Hepatocyte (in vitro differentiated cells): Measurements from ENCODE around the gene CALR. TPM values are rescaled to one million over a fixed set of nuclear protein-coding genes. Genes with fewer than 3 reads are reported as not detected.

ENCODE experiments used
- DNase-seq: peaks from one replicate; pipeline ENCODE4 v3.0.0-alpha.2; 2016; ENCODE audit warnings: low spot score
- H2AFZ ChIP-seq: fragments of 200-600 bp; sonication (generic); 2 replicates; pipeline ENCODE4 v1.6.0; 2016; ENCODE audit warnings: antibody characterized with exemption, mild to moderate bottlenecking
- H3K27ac ChIP-seq: fragments of 200-600 bp; sonication (generic); 2 replicates; pipeline ENCODE4 v1.5.1; 2016; ENCODE audit warnings: mild to moderate bottlenecking
- H3K27me3 ChIP-seq: fragments of 200-600 bp; sonication (generic); 2 replicates; pipeline ENCODE4 v1.6.1; 2016
- H3K36me3 ChIP-seq: fragments of 200-600 bp; sonication (generic); replicated peaks from 2 replicates; pipeline ENCODE4 v1.5.1; 2016; ENCODE audit warnings: low read depth; ENCODE audit not compliant: insufficient read depth
- H3K4me1 ChIP-seq: fragments of 200-600 bp; sonication (generic); 2 replicates; pipeline ENCODE4 v1.5.1; 2016; ENCODE audit warnings: mild to moderate bottlenecking, moderate library complexity; ENCODE audit not compliant: insufficient read depth
- H3K4me2 ChIP-seq: fragments of 200-600 bp; sonication (generic); 2 replicates; pipeline ENCODE4 v1.6.0; 2016
- H3K4me3 ChIP-seq: fragments of 200-600 bp; sonication (generic); 2 replicates; pipeline ENCODE4 v1.5.1; 2016; ENCODE audit warnings: mild to moderate bottlenecking
- H3K79me2 ChIP-seq: fragments of 200-600 bp; sonication (generic); 2 replicates; pipeline ENCODE4 v1.6.0; 2017; ENCODE audit warnings: mild to moderate bottlenecking
- H3K9me2 ChIP-seq: fragments of 200-600 bp; sonication (generic); replicated peaks from 2 replicates; pipeline ENCODE4 v1.6.0; 2017; ENCODE audit warnings: mild to moderate bottlenecking; ENCODE audit not compliant: insufficient read depth
- H3K9me3 ChIP-seq: fragments of 200-600 bp; sonication (generic); 2 replicates; pipeline ENCODE4 v1.5.1; 2016; ENCODE audit warnings: low read depth, mild to moderate bottlenecking
- H4K20me1 ChIP-seq: fragments of 200-600 bp; sonication (generic); 2 replicates; pipeline ENCODE4 v1.6.0; 2016; ENCODE audit warnings: mild to moderate bottlenecking; ENCODE audit not compliant: insufficient read depth, poor library complexity, severe bottlenecking
- CTCF ChIP-seq: fragments of 200-600 bp; sonication (generic); IDR thresholded peaks from 2 replicates; pipeline ENCODE4 v1.5.1; 2016; ENCODE audit warnings: antibody characterized with exemption, mild to moderate bottlenecking; ENCODE audit not compliant: poor library complexity
- EZH2 ChIP-seq: fragments of 200-600 bp; sonication (generic); IDR thresholded peaks from 2 replicates; pipeline ENCODE4 v1.6.1; 2016; ENCODE audit warnings: antibody characterized with exemption, mild to moderate bottlenecking, borderline replicate concordance
- EZH2phosphoT487 ChIP-seq: fragments of 200-600 bp; sonication (generic); IDR thresholded peaks from one replicate; pipeline ENCODE4 v1.6.1; 2018; ENCODE audit warnings: antibody characterized with exemption, mild to moderate bottlenecking, low read depth, moderate library complexity; ENCODE audit not compliant: unreplicated experiment, severe bottlenecking
- WGBS: methylation state at CpG from one replicate; pipeline ENCODE4 v1.1.6; 2016; ENCODE audit warnings: low lambda C conversion rate; ENCODE audit errors: missing lambda C conversion rate; 5-methylcytosine and 5-hydroxymethylcytosine counted together
- polyA plus RNA-seq: library from polyadenylated mRNA; unstranded; fragments of >200 nt; fragmentation: Nextera tagmentation; extraction: Ambion mirVana; gene quantifications from 2 replicates; pipeline ENCODE4 v1.2.1, GENCODE V29; 2016
- total RNA-seq: library from RNA; depleted of rRNA; stranded (reverse); fragments of >200 nt; gene quantifications from 2 replicates; pipeline ENCODE4 v1.2.3, GENCODE V29; 2014

The CALR gene
- total and polyA plus RNA-seq, 2 experiments from 2014 or later: 915 to 1,414 TPM

GRCh38 chr19:12932392-12933286 lies 5.8 kb upstream of the CALR start:
- 35% methylated on average over 16 of the region's 16 CpGs for WGBS
- peaks cover 27% of the 10 kb centered on the region for H3K79me2 ChIP-seq
- no peaks in the 10 kb centered on the region for H3K27me3 ChIP-seq
- H3K4me3 ChIP-seq: peak overlapping the region; percentile 61
- no peaks in the 10 kb centered on the region for H3K9me3 ChIP-seq
- no peaks in the 10 kb centered on the region for H3K9me2 ChIP-seq
- DNase-seq: no peak
- H3K27ac ChIP-seq: peak overlapping the region; percentile 78
- TF ChIP-seq EZH2 (no peak), CTCF (no peak), EZH2phosphoT487 (no peak)
- H3K4me1 ChIP-seq: peaks cover 6% of the 10 kb centered on the region
- H4K20me1 ChIP-seq: peaks cover 3% of the 10 kb centered on the region
- H3K36me3 ChIP-seq: no peaks in the 10 kb centered on the region
- peak overlapping the region; percentile 59 for H2AFZ ChIP-seq
- H3K4me2 ChIP-seq: peak overlapping the region; percentile 96

- no peak for TF ChIP-seq EZH2
- no peak for TF ChIP-seq CTCF
- TF ChIP-seq EZH2phosphoT487: no peak
- Histone ChIP-seq H3K27ac (peak within 1 kb of the TSS; percentile 78), H3K4me2 (peak within 1 kb of the TSS; percentile 96), H3K36me3 (no peaks in the 10 kb centered on the region), H3K4me1 (peaks cover 6% of the 10 kb centered on the region), H3K27me3 (no peaks in the 10 kb centered on the region), H3K9me2 (no peaks in the 10 kb centered on the region), H3K4me3 (peak within 1 kb of the TSS; percentile 61), H2AFZ (peak within 1 kb of the TSS; percentile 95), H3K9me3 (no peaks in the 10 kb centered on the region), H4K20me1 (peaks cover 3% of the 10 kb centered on the region), H3K79me2 (peaks cover 27% of the 10 kb centered on the region)
- 3% methylated on average over 46 of the region's 51 CpGs for WGBS
- DNase-seq: peak; percentile 95
These were observed 4.9 kb upstream of the CALR start, which contains the start of gene FARSA for GRCh38 chr19:12933287-12934072. TSS of gene FARSA (minus strand) at chr19:12933711. CDS start at chr19:12933696, 15 bp downstream.

GRCh38 chr19:12935071-12935470 lies 3.3 kb upstream of the CALR start:
- H3K27me3 ChIP-seq: no peaks in the 10 kb centered on the region
- H3K9me2 ChIP-seq: no peaks in the 10 kb centered on the region
- no peak overlapping the region for H3K4me3 ChIP-seq
- H3K4me1 ChIP-seq: peaks cover 11% of the 10 kb centered on the region
- H3K36me3 ChIP-seq: no peaks in the 10 kb centered on the region
- TF ChIP-seq CTCF: no peak
- TF ChIP-seq EZH2phosphoT487: no peak
- no peak for TF ChIP-seq EZH2
- 95% methylated on average over 10 of the region's 10 CpGs for WGBS
- peaks cover 15% of the 10 kb centered on the region for H4K20me1 ChIP-seq
- H3K79me2 ChIP-seq: peaks cover 43% of the 10 kb centered on the region
- no peak overlapping the region for H3K27ac ChIP-seq
- no peaks in the 10 kb centered on the region for H3K9me3 ChIP-seq
- no peak for DNase-seq
- H2AFZ ChIP-seq: no peak overlapping the region
- H3K4me2 ChIP-seq: no peak overlapping the region
